Caco-2 (cell line): ENCODE results near the gene WASF3. TPM values are rescaled to one million over a fixed set of nuclear protein-coding genes. Genes with fewer than 3 reads are reported as not detected.

ENCODE experiments used
- BruUV-seq: library from RNA; stranded (reverse); fragments of 400-500 nt; replicated peaks from 2 replicates; lab custom pipeline; 2021; lab: Mats Ljungman, UMichigan
- CTCF ChIA-PET: fragments of 300-600 bp; sonication (Branson Sonifier 250); formaldehyde crosslinking; loops from one replicate; lab custom pipeline; 2022; ENCODE audit warnings: antibody characterized with exemption; lab: Charles Lee
- POLR2A ChIA-PET: fragments of 300-600 bp; sonication (Branson Sonifier 250); formaldehyde crosslinking; loops from one replicate; lab custom pipeline; 2022; ENCODE audit warnings: antibody characterized with exemption; lab: Charles Lee
- DNase-seq, 2 experiments: peaks; one replicate each; pipeline versions ENCODE4 v3.0.0 to v3.0.0-alpha.2; 2020 to 2022
- H3K27me3 ChIP-seq: replicated peaks from 2 replicates; pipeline ENCODE4 v1.6.0; 2011; ENCODE audit warnings: low read length; ENCODE audit not compliant: control insufficient read depth, insufficient read depth
- H3K36me3 ChIP-seq: 2 replicates; pipeline ENCODE4 v1.5.1; 2011; ENCODE audit warnings: low read length; ENCODE audit not compliant: control insufficient read depth, insufficient read depth
- H3K4me1 ChIP-seq: fragments of 250-450 bp; sonication (Bioruptor Pico); 2 replicates; pipeline ENCODE4 v1.5.1; 2020; ENCODE audit warnings: mild to moderate bottlenecking
- H3K4me3 ChIP-seq: 2 replicates; pipeline ENCODE4 v1.5.1; 2011; ENCODE audit warnings: low read depth, mild to moderate bottlenecking, control low read depth, low read length
- H3K9me3 ChIP-seq: fragments of 250-450 bp; sonication (Bioruptor Pico); 2 replicates; pipeline ENCODE4 v1.5.1; 2020; ENCODE audit warnings: mild to moderate bottlenecking, moderate library complexity
- H3K27ac Mint-ChIP-seq: one replicate; pipeline ENCODE4 v1.8.0; 2022; ENCODE audit warnings: mixed read lengths; ENCODE audit not compliant: unreplicated experiment
- H3K27me3 Mint-ChIP-seq: one replicate; pipeline ENCODE4 v1.8.0; 2022; ENCODE audit warnings: mixed read lengths; ENCODE audit not compliant: insufficient read depth, unreplicated experiment
- H3K36me3 Mint-ChIP-seq: one replicate; pipeline ENCODE4 v1.8.0; 2022; ENCODE audit warnings: mild to moderate bottlenecking, mixed read lengths; ENCODE audit not compliant: insufficient read depth, unreplicated experiment
- H3K4me1 Mint-ChIP-seq: one replicate; pipeline ENCODE4 v1.8.0; 2022; ENCODE audit warnings: low read depth, mixed read lengths; ENCODE audit not compliant: unreplicated experiment
- H3K4me3 Mint-ChIP-seq: one replicate; pipeline ENCODE4 v1.8.0; 2022; ENCODE audit warnings: mild to moderate bottlenecking, moderate library complexity, mixed read lengths; ENCODE audit not compliant: unreplicated experiment
- H3K9me3 Mint-ChIP-seq: one replicate; pipeline ENCODE4 v1.8.0; 2022; ENCODE audit warnings: mixed read lengths; ENCODE audit not compliant: unreplicated experiment
- intact Hi-C: fragments of 100-400 bp; cut with micrococcal nuclease; formaldehyde crosslinking; loops from one replicate; pipeline ENCODE4 v1.10.0; 2022; ENCODE audit not compliant: unreplicated experiment
- total RNA-seq: library from RNA; stranded (reverse); gene quantifications from 2 replicates; pipeline ENCODE4 v1.2.3, GENCODE V29; 2022
- TF ChIP-seq, protein P1 (sequence below), 2 experiments: fragments of 200-600 bp in 1 of 2; IDR thresholded peaks; 1 replicate in 1 of 2; 2 replicates in 1 of 2; pipeline versions ENCODE4 v1.5.1 to v1.8.0; 2011 to 2022; ENCODE audit warnings: antibody characterized with exemption in 1 of 2, control low read depth in 1 of 2, inconsistent platforms in 1 of 2, low read depth in 1 of 2, low read length in 1 of 2, mild to moderate bottlenecking in 1 of 2, moderate library complexity in 1 of 2; ENCODE audit not compliant: insufficient read depth in 1 of 2, severe bottlenecking in 1 of 2, unreplicated experiment in 1 of 2

The WASF3 gene
- total RNA-seq, 1 experiment from 2014 or later = not detected

- TF ChIP-seq, protein P1, sequence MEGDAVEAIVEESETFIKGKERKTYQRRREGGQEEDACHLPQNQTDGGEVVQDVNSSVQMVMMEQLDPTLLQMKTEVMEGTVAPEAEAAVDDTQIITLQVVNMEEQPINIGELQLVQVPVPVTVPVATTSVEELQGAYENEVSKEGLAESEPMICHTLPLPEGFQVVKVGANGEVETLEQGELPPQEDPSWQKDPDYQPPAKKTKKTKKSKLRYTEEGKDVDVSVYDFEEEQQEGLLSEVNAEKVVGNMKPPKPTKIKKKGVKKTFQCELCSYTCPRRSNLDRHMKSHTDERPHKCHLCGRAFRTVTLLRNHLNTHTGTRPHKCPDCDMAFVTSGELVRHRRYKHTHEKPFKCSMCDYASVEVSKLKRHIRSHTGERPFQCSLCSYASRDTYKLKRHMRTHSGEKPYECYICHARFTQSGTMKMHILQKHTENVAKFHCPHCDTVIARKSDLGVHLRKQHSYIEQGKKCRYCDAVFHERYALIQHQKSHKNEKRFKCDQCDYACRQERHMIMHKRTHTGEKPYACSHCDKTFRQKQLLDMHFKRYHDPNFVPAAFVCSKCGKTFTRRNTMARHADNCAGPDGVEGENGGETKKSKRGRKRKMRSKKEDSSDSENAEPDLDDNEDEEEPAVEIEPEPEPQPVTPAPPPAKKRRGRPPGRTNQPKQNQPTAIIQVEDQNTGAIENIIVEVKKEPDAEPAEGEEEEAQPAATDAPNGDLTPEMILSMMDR (IDR thresholded peaks at IDR 0.05; ENCODE audit: insufficient read depth in 1 of 2, low read depth in 1 of 2, low read length in 1 of 2, severe bottlenecking in 1 of 2, unreplicated experiment in 1 of 2) = no peak
- POLR2A ChIA-PET = no interaction called here
- Histone ChIP-seq H3K27me3 (no peaks in the 10 kb centered on the region), H3K36me3 (no peaks in the 10 kb centered on the region), H3K4me3 (no peak overlapping the region), H3K4me1 (no peaks in the 10 kb centered on the region), H3K9me3 (peaks cover 5% of the 10 kb centered on the region)
- Mint-ChIP-seq H3K27me3 (peaks cover 27% of the 10 kb centered on the region), H3K36me3 (no peaks in the 10 kb centered on the region), H3K9me3 (peaks cover 10% of the 10 kb centered on the region), H3K4me1 (no peaks in the 10 kb centered on the region), H3K27ac (no peak overlapping the region), H3K4me3 (no peak overlapping the region)
- DNase-seq = no peak
- intact Hi-C loops = no loop called here
- BruUV-seq = no TSS peak
- CTCF ChIA-PET = interaction anchor here (0.6 kb wide), 1 partner anchor 229 kb away, joined by 3 read pairs; no protein-coding TSS in a partner anchor
Measured at GRCh38 chr13:26596458-26596857, 39.0 kb downstream of the WASF3 start.

DNA sequence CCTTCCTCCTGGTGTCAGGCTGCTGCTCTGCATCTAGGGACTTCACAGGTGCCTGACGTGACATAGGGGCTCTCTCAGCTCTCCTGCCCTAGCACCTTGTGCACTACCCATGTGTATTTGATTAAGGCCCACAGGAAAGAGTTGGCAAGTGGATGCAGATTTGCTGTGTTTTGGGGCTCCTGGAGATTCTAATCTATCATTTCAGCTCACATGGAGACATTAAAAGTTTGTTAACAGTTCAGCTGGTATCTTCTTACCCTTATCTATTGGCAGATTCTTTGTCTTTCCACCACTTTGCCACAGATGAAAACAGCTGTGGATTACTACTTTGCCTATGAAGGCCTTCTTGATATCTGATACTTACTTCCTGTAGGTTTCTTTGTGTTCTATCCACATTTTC lies 41.9 kb downstream of the WASF3 start:
- Histone ChIP-seq H3K36me3 (no peaks in the 10 kb centered on the region), H3K27me3 (no peaks in the 10 kb centered on the region), H3K4me1 (no peaks in the 10 kb centered on the region), H3K9me3 (peaks cover 5% of the 10 kb centered on the region), H3K4me3 (no peak overlapping the region)
- Mint-ChIP-seq H3K27me3 (peaks cover 31% of the 10 kb centered on the region), H3K4me1 (no peaks in the 10 kb centered on the region), H3K27ac (no peak overlapping the region), H3K9me3 (peaks cover 10% of the 10 kb centered on the region), H3K36me3 (no peaks in the 10 kb centered on the region), H3K4me3 (no peak overlapping the region)
- POLR2A ChIA-PET = no interaction called here
- CTCF ChIA-PET = no interaction called here
- TF ChIP-seq, protein P1 (IDR thresholded peaks at IDR 0.05; ENCODE audit: insufficient read depth in 1 of 2, low read depth in 1 of 2, low read length in 1 of 2, severe bottlenecking in 1 of 2, unreplicated experiment in 1 of 2) = no peak
- intact Hi-C loops = no loop called here
- no peak for DNase-seq
- no TSS peak for BruUV-seq

GRCh38 chr13:26599860-26600259 lies 42.4 kb downstream of the WASF3 start:
- H3K9me3 Mint-ChIP-seq = peaks cover 10% of the 10 kb centered on the region
- ChIA-PET POLR2A (no interaction called here), CTCF (no interaction called here)
- peaks cover 27% of the 10 kb centered on the region for H3K27me3 Mint-ChIP-seq
- H3K27me3 ChIP-seq = no peaks in the 10 kb centered on the region
- TF ChIP-seq, protein P1 (IDR thresholded peaks at IDR 0.05; ENCODE audit: insufficient read depth in 1 of 2, low read depth in 1 of 2, low read length in 1 of 2, severe bottlenecking in 1 of 2, unreplicated experiment in 1 of 2) = no peak
- H3K4me3 ChIP-seq = no peak overlapping the region
- intact Hi-C loops = loop anchor here (5.0 kb wide), 2 partner anchors 63 to 118 kb away; no protein-coding TSS in a partner anchor
- H3K4me1 ChIP-seq = no peaks in the 10 kb centered on the region
- no peaks in the 10 kb centered on the region for H3K36me3 Mint-ChIP-seq
- no peak for DNase-seq
- H3K27ac Mint-ChIP-seq = no peak overlapping the region
- no peaks in the 10 kb centered on the region for H3K4me1 Mint-ChIP-seq
- H3K9me3 ChIP-seq = peaks cover 5% of the 10 kb centered on the region
- H3K4me3 Mint-ChIP-seq = no peak overlapping the region
- no TSS peak for BruUV-seq
- no peaks in the 10 kb centered on the region for H3K36me3 ChIP-seq
